DMS79 treated with DMSO at 0.1 percent for 48 hours (cell line): ENCODE data around the gene PLA2G2A.
"Not testable (repeated sequence)": the region's sequence is repeated elsewhere in the genome, so short reads cannot be mapped to it uniquely, and the experiment has no call there.

Experiments
- DNase-seq: peaks from one replicate; lab custom pipeline; 2025; lab: John Stamatoyannopoulos, UW

The PLA2G2A gene

DNA sequence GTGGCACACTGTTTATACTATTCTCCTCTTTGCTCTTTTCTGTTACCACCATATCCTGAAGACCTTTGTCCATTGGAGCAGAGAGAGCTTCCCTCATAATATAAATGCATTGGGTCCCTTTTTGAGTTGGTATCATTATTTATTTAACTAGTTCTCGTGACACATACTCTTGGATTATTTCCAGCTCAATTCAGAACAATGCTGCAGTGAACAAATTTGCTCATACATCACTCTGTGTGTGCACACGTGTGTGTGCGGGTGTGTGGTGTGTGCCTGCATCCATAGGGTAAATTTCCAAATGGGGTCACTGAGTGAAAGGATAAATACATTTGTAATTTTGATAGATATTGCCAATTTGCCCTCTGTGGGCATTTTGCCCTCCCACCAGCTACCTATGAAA, 5.8 kb downstream of the PLA2G2A start:
- no peak for DNase-seq

GRCh38 chr1:19971664-19972063, 7.8 kb downstream of the PLA2G2A start:
- no peak for DNase-seq

DNA sequence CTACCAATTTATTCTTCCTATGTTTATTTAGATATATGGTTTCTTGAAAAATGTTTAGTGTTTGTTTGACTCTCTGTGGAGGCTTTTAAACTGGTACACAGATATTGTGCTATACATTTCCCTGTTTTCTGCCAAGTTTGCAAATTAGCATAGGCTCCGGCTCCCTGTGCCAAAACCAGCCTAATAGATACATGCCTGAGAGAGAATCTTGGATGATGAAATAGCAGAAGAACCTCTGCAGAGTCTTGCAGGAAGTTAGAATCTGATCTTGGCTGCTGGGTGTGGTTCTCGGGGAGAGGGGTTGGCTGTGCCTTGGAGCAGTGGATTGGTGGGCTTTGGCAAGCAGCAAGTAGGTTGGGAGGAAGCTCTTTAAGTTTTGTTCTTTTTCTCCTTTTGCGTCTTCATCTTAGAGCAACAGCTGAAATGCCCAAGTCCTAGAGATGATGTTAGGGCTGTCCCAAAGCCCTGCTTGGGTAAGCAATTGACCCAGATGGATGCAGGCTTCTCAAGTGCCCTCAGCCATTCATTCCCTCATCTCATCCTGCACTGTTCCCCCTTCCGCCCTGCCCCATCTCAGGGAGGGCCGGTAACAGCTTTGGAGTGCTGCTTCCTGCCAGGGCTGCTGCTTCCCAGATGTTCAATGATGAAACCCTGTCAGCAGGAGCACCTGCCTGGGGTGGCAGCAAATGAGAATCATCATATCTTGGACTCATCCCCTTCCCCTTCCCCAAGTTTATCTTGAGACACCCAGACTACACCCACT, 9.3 kb downstream of the PLA2G2A start:
- DNase-seq: no peak

DNA sequence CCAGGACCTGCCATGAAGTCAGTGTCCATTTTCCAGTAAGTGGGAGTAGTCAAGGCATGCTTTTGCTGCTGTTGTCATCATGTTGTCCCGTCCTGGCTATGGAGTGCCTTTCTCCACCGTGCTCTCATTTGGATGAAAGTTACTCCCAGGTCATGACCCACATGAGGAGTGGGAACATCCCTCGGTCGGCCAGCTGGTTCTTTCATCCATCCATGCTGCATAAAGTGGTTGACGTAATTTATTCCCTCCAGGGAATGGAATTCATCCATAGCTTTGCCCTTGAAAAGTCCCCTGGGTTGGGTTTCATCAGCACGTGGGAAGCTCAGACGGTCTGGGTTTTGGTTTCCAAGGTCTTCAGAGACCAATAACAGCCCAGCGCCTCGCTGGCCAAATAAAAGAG, 11.6 kb downstream of the PLA2G2A start:
- DNase-seq: no peak

DNA sequence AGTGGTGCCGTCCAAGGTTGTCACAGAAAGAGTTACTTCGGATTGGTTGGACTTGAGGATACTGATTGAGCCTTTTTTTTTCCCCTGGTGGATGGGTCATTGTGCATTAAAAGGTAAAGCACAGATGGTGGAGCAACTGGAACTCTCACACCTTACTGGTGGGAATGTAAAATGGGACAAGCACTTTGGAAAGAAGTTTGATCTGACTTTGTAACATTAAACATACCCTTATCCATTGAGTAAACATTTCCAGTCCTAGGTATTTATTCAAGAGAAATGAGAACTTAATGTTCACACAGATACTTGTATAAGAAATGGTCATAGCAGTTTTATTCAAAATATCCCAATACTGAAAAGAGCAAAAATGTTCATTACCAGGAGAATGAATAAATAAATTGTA, 14.9 kb downstream of the PLA2G2A start:
- no peak for DNase-seq

DNA sequence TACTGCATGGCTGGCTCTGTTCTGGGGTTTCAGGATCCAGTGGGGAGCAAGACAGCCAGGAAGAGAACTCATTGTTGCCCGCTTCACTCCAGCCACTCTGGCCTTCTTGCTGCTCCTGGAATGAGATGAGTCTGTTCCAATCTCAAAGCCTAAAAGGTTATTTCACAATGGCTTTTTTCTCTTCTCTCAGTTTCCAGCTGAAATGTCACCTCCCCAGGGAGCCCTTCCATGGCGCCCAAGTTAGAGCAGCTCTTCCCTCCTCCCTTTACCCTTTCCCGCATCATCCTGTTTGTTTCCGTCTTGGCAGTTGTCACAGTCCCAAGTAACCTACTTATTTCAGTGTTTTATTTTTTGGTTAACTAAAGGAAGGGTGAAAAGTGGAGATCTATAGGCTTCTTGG, 15.8 kb downstream of the PLA2G2A start:
- no peak for DNase-seq

DNA sequence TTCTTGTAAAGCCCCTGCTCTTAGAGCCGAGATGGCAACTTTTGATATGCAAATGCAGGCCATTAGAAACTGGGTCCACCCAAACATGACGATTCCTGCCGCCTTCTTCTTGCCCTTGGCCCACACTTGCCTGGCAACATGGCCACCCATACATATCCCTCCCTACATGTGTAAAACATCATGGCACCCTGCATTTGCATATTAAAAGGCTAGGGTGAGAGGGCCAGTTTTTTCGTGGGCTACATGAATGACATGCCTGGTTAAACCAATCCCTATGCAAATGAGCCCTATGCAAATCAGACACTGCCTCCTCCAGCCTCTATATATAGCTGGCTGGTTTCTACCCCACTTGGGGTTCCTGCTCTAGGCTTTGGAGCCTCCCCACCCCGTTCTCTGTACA, 18.8 kb downstream of the PLA2G2A start:
- DNase-seq: no peak

- DNase-seq: no peak
Measured at GRCh38 chr1:19957779-19958178, 21.6 kb downstream of the PLA2G2A start.

DNA sequence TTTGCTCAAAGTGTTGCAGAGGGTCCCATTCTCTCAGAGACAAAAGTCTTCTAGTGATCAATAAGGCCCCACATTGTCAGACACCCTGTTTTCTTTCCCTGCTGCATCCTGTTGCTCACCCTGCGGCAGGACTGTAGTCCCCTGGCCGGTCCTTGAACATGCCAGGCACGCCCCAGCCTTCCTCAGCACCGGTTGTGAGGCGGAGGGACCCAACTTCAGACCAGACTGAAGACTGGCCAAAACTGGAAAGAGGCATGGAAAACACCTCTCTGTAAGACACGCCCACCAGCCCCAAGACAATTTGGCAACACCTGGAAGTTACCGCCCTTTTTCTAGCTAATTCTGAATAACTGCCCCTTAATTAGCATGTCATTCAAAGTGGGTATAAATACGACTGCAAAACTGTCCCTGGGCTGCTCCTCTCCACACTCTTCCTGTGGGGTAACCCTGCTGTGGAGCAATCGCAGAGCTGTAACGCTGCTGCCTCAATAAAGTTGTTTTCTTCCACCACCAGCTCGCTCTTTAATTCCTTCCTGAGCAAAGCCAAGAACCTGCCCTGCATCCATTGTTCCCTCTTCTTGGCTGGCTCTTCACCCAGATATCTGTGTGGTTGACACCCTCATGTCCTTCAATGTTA, 23.8 kb downstream of the PLA2G2A start:
- DNase-seq: no peak

DNA sequence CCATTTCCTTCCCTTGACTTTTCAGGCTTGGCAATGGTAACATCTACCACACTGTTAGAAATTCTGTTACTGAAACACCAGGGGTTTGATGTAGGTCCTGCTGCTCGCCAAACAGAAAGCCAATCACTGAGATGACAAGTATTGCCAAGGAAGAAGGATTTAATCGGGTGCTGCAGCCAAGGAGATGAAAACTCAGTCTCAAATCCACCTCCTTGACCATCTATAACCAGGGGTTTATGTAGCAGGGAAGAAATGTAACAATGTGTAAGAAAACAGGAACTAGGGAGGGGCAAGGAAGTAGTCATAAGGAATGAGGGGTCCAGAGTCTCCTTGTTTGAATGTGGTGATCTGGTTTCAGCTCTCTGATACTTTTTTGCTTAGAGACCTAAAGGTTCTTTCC, 25.4 kb downstream of the PLA2G2A start:
- no peak for DNase-seq

GRCh38 chr1:19949016-19949415, 30.4 kb downstream of the PLA2G2A start:
- DNase-seq: no peak

GRCh38 chr1:19946971-19947370, 32.4 kb downstream of the PLA2G2A start:
- no peak for DNase-seq

DNA sequence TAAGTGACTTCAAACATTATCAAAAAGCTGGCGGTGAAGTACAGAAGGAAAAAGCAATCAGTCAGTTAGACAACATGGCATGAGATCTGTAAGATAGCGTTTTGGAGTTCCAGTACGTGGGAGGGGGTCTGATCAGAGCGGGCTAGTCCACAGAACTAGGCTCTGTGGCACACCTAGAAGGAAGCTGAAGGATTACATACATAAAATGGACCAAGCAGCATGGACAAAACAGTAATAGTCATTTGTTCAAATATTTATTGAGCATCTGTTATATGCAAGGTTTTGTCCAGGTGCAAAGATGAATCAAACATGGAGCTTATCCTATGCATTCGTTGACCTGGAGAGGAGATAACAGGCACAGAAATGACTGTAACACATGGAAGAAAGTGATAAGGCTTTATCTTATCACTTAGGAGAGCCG, 33.1 kb downstream of the PLA2G2A start:
- no peak for DNase-seq

DNA sequence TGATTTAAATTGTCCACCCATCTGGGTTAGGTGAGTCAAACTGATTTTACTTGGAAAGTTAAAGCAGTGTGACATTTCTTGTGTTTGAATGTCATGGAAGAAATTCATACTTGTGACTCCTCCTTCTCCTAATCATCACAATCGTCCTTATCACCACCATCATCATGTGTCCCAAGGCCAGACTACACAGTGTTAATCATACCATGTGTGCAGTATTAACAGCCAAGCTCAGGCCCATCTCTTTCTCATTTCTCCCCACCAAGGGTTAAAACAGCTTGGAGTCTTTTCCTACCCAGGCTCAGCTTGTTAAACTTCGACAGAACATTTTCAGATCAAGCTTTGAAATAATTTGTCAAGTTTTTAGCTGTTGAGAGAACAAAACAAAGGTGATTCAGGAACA, 33.5 kb downstream of the PLA2G2A start:
- DNase-seq: no peak

- no peak for DNase-seq
Measured at GRCh38 chr1:19942657-19943056, 36.8 kb downstream of the PLA2G2A start.

DNA sequence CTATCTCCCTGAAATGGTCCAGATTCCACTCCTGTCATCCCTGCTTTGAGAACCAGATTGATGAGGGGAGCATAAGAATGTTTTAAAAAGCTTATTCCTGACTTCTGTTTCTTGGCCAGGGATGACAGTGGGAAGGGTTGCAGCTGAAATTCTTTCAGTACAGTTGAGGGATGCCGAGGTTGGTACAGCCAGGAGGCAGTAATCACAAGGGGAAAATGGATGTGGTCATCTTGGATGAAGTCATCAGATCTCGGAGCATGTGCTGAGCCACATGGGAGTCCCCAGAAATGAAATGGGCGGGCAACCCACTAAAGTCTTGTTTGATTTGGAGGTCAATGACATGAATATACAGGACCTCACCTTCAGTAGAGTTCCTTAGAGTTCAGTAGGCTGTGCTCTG, 37.3 kb downstream of the PLA2G2A start:
- DNase-seq: no peak

GRCh38 chr1:19941206-19941568, 38.2 kb downstream of the PLA2G2A start:
- DNase-seq: no peak

DNA sequence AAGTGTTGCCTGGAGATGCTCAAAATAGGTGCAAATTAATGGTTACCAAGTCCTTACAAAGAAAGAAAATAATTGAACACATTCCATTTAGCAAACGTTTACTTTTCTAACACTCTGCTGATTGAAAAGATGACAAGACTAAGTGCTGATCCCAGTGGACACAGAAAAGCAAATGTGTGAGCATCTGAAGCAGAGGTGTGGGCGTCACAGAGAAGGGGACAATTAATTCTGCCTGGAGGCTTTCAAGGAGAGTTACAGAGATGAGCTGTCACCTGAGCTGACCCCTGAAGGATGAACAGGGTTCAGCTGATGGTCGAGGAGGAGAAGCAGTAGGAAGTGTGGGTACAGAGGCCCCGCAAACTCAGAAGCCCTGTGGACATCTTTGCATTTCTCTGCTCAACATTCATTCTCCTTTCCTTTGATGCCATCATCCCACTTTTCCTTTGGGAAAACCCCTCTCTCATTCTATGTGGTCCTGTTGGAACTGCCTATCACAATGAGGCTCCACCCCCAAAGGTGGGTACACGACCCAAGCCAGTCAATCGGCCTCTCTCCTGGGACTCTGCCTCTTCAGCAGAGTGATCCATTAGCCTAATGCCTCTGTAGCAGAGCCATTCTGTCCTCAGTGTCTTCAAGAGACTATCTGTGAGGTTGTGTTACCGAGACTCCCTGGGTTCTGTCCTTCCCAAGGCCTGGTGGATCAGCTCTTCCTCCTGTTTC, 38.8 kb downstream of the PLA2G2A start:
- no peak for DNase-seq

GRCh38 chr1:19938472-19938871, 40.9 kb downstream of the PLA2G2A start:
- no peak for DNase-seq

- DNase-seq: no peak
Measured at GRCh38 chr1:19936061-19936750, 43.2 kb downstream of the PLA2G2A start.

DNA sequence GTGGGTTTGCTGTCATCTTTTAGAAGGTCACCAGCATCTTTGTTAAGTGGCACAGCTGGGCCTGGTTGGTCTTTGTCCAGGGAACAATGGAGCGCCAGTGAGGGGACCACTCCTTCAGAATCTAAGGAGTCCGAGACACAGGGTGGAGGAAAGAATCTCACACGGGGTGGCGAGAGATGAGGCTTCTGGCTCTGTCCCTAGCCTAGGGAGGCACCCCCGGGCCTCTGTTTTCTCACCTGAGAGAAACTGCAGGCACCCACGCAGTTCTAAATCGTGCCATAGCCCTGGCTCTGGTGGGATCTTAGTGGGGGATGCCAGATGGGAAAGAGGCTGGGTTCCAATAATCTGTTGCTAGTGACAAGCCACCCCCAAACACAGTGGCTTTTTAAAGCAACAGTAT, 45.1 kb downstream of the PLA2G2A start:
- DNase-seq: no peak

GRCh38 chr1:19932866-19933265, 46.6 kb downstream of the PLA2G2A start:
- no peak for DNase-seq

DNA sequence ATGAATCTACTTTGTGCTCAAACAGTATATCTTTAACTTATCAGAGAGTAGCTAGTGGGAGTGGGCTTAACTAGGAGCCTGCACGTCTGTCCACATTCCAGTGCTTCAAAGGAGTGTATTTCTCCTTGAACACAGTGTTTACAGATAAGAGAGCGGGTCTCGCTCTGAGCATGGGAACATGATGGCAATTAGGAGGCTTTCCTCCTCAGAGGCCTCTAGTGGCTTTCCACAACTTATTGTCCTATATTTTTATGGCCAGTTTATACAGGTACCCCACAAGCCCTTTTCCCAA, 52.3 kb downstream of the PLA2G2A start:
- DNase-seq: not testable (repeated sequence)
